ENCODE results near the gene SYNM. TPM values are rescaled to one million over a fixed set of nuclear protein-coding genes. Genes with fewer than 3 reads are reported as not detected.

The SYNM gene
- total and polyA plus RNA-seq, 2 of the 8 experiments (the other 6 are each of a cell fraction or from before 2014, with no cell fraction given): 0.89 to 2.0 TPM

DNA sequence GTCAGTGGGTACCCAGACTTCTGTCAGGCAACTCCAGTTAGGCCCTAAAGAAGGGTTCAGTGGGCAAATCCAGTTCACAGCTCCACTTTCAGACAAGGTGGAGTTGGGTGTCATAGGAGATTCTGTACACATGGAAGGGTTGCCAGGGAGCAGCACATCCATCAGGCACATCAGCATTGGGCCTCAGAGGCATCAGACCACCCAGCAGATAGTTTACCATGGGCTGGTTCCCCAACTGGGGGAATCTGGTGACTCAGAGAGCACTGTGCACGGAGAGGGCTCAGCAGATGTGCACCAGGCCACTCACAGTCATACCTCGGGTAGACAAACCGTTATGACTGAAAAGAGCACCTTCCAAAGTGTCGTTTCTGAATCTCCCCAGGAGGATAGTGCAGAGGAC lies 27.2 kb downstream of the SYNM start (continued):
- TF ChIP-seq, protein P1, sequence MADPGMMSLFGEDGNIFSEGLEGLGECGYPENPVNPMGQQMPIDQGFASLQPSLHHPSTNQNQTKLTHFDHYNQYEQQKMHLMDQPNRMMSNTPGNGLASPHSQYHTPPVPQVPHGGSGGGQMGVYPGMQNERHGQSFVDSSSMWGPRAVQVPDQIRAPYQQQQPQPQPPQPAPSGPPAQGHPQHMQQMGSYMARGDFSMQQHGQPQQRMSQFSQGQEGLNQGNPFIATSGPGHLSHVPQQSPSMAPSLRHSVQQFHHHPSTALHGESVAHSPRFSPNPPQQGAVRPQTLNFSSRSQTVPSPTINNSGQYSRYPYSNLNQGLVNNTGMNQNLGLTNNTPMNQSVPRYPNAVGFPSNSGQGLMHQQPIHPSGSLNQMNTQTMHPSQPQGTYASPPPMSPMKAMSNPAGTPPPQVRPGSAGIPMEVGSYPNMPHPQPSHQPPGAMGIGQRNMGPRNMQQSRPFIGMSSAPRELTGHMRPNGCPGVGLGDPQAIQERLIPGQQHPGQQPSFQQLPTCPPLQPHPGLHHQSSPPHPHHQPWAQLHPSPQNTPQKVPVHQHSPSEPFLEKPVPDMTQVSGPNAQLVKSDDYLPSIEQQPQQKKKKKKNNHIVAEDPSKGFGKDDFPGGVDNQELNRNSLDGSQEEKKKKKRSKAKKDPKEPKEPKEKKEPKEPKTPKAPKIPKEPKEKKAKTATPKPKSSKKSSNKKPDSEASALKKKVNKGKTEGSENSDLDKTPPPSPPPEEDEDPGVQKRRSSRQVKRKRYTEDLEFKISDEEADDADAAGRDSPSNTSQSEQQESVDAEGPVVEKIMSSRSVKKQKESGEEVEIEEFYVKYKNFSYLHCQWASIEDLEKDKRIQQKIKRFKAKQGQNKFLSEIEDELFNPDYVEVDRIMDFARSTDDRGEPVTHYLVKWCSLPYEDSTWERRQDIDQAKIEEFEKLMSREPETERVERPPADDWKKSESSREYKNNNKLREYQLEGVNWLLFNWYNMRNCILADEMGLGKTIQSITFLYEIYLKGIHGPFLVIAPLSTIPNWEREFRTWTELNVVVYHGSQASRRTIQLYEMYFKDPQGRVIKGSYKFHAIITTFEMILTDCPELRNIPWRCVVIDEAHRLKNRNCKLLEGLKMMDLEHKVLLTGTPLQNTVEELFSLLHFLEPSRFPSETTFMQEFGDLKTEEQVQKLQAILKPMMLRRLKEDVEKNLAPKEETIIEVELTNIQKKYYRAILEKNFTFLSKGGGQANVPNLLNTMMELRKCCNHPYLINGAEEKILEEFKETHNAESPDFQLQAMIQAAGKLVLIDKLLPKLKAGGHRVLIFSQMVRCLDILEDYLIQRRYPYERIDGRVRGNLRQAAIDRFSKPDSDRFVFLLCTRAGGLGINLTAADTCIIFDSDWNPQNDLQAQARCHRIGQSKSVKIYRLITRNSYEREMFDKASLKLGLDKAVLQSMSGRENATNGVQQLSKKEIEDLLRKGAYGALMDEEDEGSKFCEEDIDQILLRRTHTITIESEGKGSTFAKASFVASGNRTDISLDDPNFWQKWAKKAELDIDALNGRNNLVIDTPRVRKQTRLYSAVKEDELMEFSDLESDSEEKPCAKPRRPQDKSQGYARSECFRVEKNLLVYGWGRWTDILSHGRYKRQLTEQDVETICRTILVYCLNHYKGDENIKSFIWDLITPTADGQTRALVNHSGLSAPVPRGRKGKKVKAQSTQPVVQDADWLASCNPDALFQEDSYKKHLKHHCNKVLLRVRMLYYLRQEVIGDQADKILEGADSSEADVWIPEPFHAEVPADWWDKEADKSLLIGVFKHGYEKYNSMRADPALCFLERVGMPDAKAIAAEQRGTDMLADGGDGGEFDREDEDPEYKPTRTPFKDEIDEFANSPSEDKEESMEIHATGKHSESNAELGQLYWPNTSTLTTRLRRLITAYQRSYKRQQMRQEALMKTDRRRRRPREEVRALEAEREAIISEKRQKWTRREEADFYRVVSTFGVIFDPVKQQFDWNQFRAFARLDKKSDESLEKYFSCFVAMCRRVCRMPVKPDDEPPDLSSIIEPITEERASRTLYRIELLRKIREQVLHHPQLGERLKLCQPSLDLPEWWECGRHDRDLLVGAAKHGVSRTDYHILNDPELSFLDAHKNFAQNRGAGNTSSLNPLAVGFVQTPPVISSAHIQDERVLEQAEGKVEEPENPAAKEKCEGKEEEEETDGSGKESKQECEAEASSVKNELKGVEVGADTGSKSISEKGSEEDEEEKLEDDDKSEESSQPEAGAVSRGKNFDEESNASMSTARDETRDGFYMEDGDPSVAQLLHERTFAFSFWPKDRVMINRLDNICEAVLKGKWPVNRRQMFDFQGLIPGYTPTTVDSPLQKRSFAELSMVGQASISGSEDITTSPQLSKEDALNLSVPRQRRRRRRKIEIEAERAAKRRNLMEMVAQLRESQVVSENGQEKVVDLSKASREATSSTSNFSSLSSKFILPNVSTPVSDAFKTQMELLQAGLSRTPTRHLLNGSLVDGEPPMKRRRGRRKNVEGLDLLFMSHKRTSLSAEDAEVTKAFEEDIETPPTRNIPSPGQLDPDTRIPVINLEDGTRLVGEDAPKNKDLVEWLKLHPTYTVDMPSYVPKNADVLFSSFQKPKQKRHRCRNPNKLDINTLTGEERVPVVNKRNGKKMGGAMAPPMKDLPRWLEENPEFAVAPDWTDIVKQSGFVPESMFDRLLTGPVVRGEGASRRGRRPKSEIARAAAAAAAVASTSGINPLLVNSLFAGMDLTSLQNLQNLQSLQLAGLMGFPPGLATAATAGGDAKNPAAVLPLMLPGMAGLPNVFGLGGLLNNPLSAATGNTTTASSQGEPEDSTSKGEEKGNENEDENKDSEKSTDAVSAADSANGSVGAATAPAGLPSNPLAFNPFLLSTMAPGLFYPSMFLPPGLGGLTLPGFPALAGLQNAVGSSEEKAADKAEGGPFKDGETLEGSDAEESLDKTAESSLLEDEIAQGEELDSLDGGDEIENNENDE (IDR thresholded peaks at IDR 0.05; ENCODE audit: insufficient replicate concordance, low read length): no peak
- TF ChIP-seq, protein P2, sequence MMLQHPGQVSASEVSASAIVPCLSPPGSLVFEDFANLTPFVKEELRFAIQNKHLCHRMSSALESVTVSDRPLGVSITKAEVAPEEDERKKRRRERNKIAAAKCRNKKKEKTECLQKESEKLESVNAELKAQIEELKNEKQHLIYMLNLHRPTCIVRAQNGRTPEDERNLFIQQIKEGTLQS (IDR thresholded peaks at IDR 0.05; ENCODE audit: insufficient read depth, low read depth, low read length): no peak
- TF ChIP-seq BCL11A (IDR thresholded peaks at IDR 0.05; ENCODE audit: low read depth in 2 of 2, low read length in 2 of 2): no peak
